Colonic mucosa (tissue), 4 donors: ENCODE results near the gene MCTP1. TPM values are rescaled to one million over a fixed set of nuclear protein-coding genes. Genes with fewer than 3 reads are reported as not detected.

Experiments used
- DNase-seq: peaks from one replicate; pipeline ENCODE4 v3.0.0-alpha.2; 2020
- H3K27ac ChIP-seq: fragments of 200-600 bp; one replicate; pipeline ENCODE4 v1.8.0; 2021
- H3K27me3 ChIP-seq: fragments of 200-600 bp; one replicate; pipeline ENCODE4 v1.8.0; 2021
- H3K36me3 ChIP-seq: fragments of 200-600 bp; one replicate; pipeline ENCODE4 v1.8.0; 2021
- H3K4me1 ChIP-seq: fragments of 200-600 bp; one replicate; pipeline ENCODE4 v1.8.0; 2021; ENCODE audit warnings: mild to moderate bottlenecking
- H3K4me3 ChIP-seq: fragments of 200-600 bp; one replicate; pipeline ENCODE4 v1.8.0; 2021
- H3K9ac ChIP-seq, 2 donors: one replicate each; pipeline ENCODE4 v1.7.0; 2013; ENCODE audit warnings: control low read depth in 2 of 2, low read depth in 2 of 2, low read length in 2 of 2
- H3K9me3 ChIP-seq: fragments of 200-600 bp; one replicate; pipeline ENCODE4 v1.8.0; 2021
- intact Hi-C: fragments of 100-400 bp; cut with DNase I; formaldehyde crosslinking; loops from one replicate; pipeline ENCODE4 v1.14.1; 2022
- total RNA-seq, 2 donors: library from RNA; stranded (reverse); fragmentation: NEBNext Ultra II Directional in 1 of 2; extraction: Animal tissue kit (Norgen Biotek cat#: 25700) in 1 of 2; gene quantifications; one replicate each; pipeline ENCODE4 v1.2.1, GENCODE V29; 2021
- TF ChIP-seq, protein P1 (sequence below): fragments of 200-600 bp; IDR thresholded peaks from one replicate; pipeline ENCODE4 v1.8.0; 2022; ENCODE audit warnings: antibody characterized with exemption, mild to moderate bottlenecking
- donor health status: healthy.
- donor health status: DM: no; HTN: no; CAD: no.
- donor health status: DM: no; HTN: no; CAD: no.

Gene MCTP1
- total RNA-seq, 2 donors from 2014 or later = 2.8 to 10.3 TPM

DNA sequence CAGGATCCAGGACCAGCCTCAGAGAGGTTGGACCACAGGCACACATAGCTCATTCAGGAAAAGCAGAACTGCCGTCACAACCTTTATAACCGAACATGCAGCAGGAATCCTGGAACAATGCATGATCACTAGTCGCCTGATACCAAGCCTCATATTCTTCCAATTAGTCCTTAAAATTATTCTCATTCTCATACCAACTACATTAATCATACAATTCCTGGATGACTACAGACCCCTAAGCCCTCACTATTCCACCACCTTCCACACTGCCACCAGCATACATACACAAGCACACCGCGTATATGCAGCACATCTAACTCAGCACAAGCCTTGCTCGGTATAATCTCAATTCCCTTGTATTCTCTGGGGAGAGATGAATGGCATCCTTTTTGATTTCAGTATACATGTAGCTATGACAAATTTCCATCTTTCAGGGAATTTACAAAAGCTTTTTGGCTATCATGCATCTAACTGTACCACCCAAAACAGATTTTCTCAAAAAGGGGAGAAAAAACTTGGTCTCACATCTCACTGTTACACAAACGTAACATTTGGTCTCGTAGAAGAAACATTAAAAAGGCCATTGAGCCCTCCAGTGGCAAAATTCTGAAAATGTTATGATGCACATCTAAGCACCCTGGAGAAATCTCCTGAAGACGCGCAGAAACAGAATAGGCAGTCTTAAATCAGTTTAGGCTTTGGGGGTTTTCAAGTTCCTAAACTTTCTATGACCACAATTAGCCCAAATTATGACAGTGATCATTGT is 46.2 kb downstream of the MCTP1 start:
- Histone ChIP-seq H3K9ac (no peak overlapping the region), H3K36me3 (no peaks in the 10 kb centered on the region), H3K4me3 (no peak overlapping the region), H3K4me1 (no peaks in the 10 kb centered on the region), H3K27ac (no peak overlapping the region), H3K27me3 (no peaks in the 10 kb centered on the region), H3K9me3 (no peaks in the 10 kb centered on the region)
- DNase-seq = no peak
- intact Hi-C loops = no loop called here
- TF ChIP-seq, protein P1, sequence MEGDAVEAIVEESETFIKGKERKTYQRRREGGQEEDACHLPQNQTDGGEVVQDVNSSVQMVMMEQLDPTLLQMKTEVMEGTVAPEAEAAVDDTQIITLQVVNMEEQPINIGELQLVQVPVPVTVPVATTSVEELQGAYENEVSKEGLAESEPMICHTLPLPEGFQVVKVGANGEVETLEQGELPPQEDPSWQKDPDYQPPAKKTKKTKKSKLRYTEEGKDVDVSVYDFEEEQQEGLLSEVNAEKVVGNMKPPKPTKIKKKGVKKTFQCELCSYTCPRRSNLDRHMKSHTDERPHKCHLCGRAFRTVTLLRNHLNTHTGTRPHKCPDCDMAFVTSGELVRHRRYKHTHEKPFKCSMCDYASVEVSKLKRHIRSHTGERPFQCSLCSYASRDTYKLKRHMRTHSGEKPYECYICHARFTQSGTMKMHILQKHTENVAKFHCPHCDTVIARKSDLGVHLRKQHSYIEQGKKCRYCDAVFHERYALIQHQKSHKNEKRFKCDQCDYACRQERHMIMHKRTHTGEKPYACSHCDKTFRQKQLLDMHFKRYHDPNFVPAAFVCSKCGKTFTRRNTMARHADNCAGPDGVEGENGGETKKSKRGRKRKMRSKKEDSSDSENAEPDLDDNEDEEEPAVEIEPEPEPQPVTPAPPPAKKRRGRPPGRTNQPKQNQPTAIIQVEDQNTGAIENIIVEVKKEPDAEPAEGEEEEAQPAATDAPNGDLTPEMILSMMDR = no peak

DNA sequence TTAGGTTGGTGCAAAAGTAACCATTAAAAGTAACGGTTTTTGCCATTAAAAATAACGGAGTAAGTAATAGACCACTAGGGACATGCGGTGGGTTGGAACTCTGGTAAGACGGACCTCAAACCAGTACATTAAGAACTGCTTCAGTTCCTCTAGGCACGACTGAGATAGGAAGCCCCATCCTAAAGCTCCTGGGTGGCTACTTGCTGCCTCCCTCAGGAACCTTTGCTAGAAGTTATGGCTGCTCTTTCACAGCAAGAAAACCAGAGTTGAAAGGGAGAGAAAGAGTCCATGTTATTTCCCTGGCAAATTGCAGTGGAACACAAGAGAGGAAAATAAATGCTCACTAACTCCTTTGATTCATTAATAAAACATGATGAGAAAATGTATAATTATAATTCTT is 47.6 kb downstream of the MCTP1 start:
- H3K27ac ChIP-seq = no peak overlapping the region
- no peaks in the 10 kb centered on the region for H3K36me3 ChIP-seq
- H3K4me3 ChIP-seq = no peak overlapping the region
- H3K9me3 ChIP-seq = no peaks in the 10 kb centered on the region
- TF ChIP-seq, protein P1 = no peak
- DNase-seq = no peak
- no peaks in the 10 kb centered on the region for H3K4me1 ChIP-seq
- intact Hi-C loops = no loop called here
- no peaks in the 10 kb centered on the region for H3K27me3 ChIP-seq
- no peak overlapping the region for H3K9ac ChIP-seq

DNA sequence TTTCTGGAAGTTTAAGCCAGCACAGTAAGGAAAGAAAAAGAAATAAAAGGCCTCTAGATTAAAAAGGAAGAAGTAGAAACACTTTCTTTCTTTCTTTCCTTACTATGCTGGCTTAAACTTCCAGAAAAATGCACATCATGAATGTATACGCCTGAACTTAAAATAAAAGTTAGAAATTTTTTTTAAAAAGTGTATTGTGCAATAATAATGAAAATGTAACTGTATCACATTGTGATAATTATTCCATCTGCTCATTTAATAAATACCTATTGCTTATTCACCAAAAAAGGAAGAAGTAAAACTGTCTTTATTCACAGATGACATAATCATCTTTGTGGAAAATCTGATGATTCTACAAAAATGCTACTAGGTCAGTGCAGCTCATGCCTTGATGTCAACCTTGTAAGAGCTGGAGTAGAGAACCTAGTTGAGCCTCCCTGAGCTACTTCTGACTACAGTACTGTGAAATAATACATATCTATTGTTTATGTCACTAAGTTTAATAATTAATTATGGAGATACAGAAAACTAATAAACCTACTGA is 49.4 kb downstream of the MCTP1 start:
- Histone ChIP-seq H3K27me3 (no peaks in the 10 kb centered on the region), H3K36me3 (no peaks in the 10 kb centered on the region), H3K9ac (no peak overlapping the region), H3K4me3 (no peak overlapping the region), H3K9me3 (no peaks in the 10 kb centered on the region), H3K4me1 (no peaks in the 10 kb centered on the region), H3K27ac (no peak overlapping the region)
- no peak for DNase-seq
- TF ChIP-seq, protein P1 = no peak
- intact Hi-C loops = no loop called here

DNA sequence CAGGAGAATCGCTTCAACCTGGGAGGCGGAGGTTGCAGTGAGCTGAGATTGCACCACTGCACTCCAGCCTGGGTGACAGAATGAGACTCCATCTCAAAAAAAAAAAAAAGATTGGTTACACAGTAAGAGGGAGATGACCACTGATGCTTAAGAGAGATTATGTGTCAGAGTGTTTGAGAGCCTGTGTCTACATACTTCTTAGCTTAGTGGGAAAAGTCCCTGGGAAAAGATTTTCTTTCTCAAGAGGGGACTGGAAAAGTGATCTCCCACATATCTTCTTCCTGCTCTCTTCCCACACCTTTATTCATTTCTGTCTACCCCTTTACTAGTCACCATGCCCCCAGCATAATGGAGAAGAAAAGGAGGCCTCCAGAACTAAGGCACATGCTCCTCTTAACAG is 55.2 kb downstream of the MCTP1 start:
- Histone ChIP-seq H3K4me1 (no peaks in the 10 kb centered on the region), H3K27me3 (no peaks in the 10 kb centered on the region), H3K9me3 (no peaks in the 10 kb centered on the region), H3K9ac (no peak overlapping the region), H3K36me3 (no peaks in the 10 kb centered on the region), H3K27ac (no peak overlapping the region), H3K4me3 (no peak overlapping the region)
- intact Hi-C loops = no loop called here
- TF ChIP-seq, protein P1 = no peak
- no peak for DNase-seq

DNA sequence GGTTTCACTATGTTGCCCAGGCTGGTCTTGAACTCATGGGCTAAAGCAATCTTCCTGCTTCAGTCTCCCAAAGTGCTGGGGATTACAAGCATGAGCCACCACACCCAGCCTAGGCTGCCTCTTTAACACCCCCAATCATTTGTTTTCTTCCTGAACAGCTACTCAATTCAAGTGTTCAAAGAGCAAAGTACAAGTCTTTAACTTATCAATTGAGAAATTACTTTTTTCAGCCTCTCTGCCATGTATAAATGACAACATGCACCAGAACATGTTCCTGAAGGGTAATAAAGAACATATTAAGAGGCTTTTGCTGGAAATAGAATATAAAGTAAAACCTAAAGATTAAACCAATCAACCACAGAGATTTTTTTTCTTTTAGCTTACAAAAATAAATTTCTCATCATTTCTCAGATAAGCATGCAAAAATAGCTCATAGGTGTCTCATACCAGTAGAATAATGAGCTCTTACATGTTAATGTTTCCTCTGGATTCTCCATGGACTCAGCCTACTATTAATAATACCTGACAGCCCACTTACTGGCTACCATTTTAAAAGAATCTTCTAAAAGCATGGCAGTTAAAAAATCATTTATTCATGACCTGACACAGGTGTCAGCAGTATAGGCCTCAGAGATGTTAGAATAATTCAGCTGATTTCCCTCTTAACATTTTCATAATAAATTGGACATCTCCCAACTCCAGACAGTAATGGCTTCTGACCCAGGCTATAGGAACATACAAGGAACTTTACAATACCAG is 60.0 kb downstream of the MCTP1 start:
- intact Hi-C loops = no loop called here
- TF ChIP-seq, protein P1 = no peak
- DNase-seq = no peak
- Histone ChIP-seq H3K4me1 (no peaks in the 10 kb centered on the region), H3K9me3 (no peaks in the 10 kb centered on the region), H3K36me3 (no peaks in the 10 kb centered on the region), H3K27ac (no peak overlapping the region), H3K4me3 (no peak overlapping the region), H3K9ac (no peak overlapping the region), H3K27me3 (no peaks in the 10 kb centered on the region)
